ENCODE measurements around the gene IP6K1. TPM values are rescaled to one million over a fixed set of nuclear protein-coding genes. Genes with fewer than 3 reads are reported as not detected.
"Not testable (repeated sequence)": the region's sequence is repeated elsewhere in the genome, so short reads cannot be mapped to it uniquely, and the experiment has no call there.

The IP6K1 gene
- 10 to 100 TPM; 25.2 to 43.5 (median 29.7) TPM for total RNA-seq

DNA sequence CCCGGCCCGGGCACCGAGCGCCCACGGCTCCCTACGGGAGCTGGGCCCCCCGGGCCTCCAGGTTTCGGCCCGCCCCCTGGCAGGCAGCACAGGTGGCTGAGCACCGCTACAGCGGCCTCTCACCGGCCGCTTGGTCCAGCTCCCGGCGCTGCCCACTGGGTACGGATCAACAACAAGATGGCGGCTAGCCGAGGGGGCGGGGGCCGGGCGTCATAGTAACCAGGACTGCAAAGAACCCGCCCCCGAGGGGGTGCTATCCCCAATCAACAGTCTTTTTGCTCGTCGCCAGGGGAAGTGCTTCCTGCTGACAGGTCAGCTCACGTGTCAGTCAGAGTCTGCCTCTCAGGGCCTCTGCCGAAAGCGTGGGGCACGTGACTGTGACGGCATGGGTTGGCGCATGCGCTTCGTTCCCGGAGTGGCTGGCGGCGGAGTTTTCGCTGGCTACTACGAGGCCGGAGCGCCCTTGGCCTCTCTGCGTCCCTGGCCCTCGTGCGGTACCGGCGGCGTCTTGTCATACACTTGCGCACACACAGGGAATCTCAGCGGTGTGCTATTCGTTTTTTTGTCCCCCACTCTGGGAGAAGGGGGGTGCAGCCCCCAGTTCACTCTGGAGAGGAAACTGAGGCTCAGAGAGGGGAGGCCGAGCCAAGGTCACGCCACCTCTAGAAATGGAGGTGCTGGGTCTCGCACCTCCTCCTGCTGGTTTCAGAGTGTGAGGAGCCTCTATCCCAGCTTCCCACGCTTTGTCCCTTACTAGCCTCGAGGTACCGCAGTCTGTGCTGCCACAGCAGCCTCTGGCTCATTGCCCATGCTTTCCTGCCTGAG, at the start of gene IP6K1:
IP6K1 (minus strand) TSS at position 186 of the 825 bp plus-strand sequence. CDS start 38,502 bp downstream, outside the sequence.
- 0% methylated on average over 4 to 24 of the region's 55 CpGs; no CpG with 5 or more reads in 6 of the 10 experiments for WGBS, 10 experiments
- peaks cover 29 to 30% of the 10 kb centered on the region in 2 donors for H3K4me1 ChIP-seq (replicated peaks in 1 of 2)
- peak within 1 kb of the TSS; percentile 79 to 96 (median 92) for H3K4me3 ChIP-seq
- peak within 1 kb of the TSS; percentile 90 to 96 for H3K27ac ChIP-seq
- ATAC-seq (replicated peaks in 6 of 8) = peak; percentile 93 to 99 (median 95)
- in situ Hi-C loops (cut with MboI; ENCODE audit: low pct_unique_long_range_greater_than_20kb in 2 of 9, low sequenced_read_pairs in 9 of 9, unreplicated experiment in 9 of 9) = no loop called here

DNA sequence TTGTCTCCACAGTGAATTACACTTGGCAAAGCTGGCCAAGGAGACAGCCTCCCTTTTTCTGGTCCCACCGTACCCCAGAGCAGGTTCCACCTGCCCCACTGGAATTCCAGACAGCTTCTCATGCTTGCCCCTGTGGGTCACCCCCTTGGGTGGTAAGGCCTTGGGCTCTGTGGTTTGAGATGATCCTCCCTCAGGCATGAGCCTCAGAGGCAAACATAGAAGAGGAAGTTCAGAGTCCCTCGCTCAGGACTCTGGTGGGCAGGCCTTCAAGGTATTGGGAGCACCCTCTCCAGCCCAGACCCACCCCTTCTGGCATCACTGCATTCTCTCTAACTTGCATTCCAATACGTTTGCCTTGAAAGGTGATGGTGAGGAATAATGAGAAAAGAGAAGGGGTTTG, 45.0 kb upstream of the IP6K1 start:
- in situ Hi-C loops (cut with MboI; ENCODE audit: low pct_unique_long_range_greater_than_20kb in 2 of 9, low sequenced_read_pairs in 9 of 9, unreplicated experiment in 9 of 9) = no loop called here
- no peaks in the 10 kb centered on the region for H3K4me1 ChIP-seq (replicated peaks in 1 of 2)
- no peak overlapping the region for H3K4me3 ChIP-seq
- no peak overlapping the region for H3K27ac ChIP-seq
- WGBS, 10 experiments = 0 to 70% (median 20%) methylated on average over 1 to 2 of the region's 3 CpGs; no CpG with 5 or more reads in 6 of the 10 experiments
- no peak for ATAC-seq (replicated peaks in 6 of 8)

DNA sequence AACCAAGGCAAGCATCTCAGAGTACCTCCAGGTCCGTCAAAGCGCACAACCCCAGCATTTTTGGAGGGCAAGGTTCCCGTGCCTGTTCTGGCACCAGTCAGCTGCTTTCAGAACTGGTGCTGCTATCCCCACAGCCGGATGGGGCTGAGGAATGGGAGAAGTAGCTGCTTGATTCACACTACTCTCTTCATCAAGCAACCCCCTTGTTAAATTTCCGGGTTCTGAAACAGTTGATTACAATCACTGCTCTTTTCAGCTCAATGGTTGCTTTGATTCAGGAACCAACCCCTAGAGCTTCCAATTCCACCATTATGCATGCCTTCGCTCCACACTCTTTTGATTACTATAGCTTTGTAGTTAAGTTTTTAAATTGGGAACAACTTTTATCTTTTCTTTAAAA, 39.7 kb upstream of the IP6K1 start:
- ATAC-seq (replicated peaks in 6 of 8) = no peak
- Histone ChIP-seq H3K4me3 (no peak overlapping the region), H3K4me1 (replicated peaks in 1 of 2) (no peaks in the 10 kb centered on the region), H3K27ac (no peak overlapping the region)
- in situ Hi-C loops (cut with MboI; ENCODE audit: low pct_unique_long_range_greater_than_20kb in 2 of 9, low sequenced_read_pairs in 9 of 9, unreplicated experiment in 9 of 9) = no loop called here
- 60 to 100% (median 84%) methylated on average over 1 to 5 of the region's 6 CpGs; no CpG with 5 or more reads in 2 of the 10 experiments for WGBS, 10 experiments

DNA sequence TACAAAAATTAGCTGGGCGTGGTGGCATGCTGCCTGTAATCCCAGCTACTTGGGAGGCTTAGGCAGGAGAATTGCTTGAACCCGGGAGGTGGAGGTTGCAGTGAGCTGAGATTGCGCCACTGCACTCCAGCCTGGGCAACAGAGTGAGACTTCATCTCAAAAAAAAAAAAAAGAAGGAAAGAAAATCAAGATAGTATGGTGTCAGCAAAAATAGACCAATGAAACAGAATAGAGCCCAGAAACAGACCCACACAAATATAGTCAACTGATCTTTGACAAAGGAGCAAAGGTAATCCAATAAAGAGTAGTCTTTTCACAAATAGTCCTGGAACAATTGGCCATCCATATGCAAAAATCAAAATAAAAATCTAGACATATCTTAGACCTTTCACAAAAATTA, 36.8 kb upstream of the IP6K1 start:
- in situ Hi-C loops (cut with MboI; ENCODE audit: low pct_unique_long_range_greater_than_20kb in 2 of 9, low sequenced_read_pairs in 9 of 9, unreplicated experiment in 9 of 9) = loop anchor here in 1 of 9 experiments (25.0 kb wide), 1 partner anchor 89 kb away; the partner anchor contains the start of gene MST1R
- ATAC-seq (replicated peaks in 6 of 8); H3K4me3 ChIP-seq; H3K4me1 ChIP-seq (replicated peaks in 1 of 2); H3K27ac ChIP-seq: not testable (repeated sequence)
- WGBS, 10 experiments = 75 to 100% (median 84%) methylated on average over 1 to 3 of the region's 3 CpGs; no CpG with 5 or more reads in 2 of the 10 experiments

DNA sequence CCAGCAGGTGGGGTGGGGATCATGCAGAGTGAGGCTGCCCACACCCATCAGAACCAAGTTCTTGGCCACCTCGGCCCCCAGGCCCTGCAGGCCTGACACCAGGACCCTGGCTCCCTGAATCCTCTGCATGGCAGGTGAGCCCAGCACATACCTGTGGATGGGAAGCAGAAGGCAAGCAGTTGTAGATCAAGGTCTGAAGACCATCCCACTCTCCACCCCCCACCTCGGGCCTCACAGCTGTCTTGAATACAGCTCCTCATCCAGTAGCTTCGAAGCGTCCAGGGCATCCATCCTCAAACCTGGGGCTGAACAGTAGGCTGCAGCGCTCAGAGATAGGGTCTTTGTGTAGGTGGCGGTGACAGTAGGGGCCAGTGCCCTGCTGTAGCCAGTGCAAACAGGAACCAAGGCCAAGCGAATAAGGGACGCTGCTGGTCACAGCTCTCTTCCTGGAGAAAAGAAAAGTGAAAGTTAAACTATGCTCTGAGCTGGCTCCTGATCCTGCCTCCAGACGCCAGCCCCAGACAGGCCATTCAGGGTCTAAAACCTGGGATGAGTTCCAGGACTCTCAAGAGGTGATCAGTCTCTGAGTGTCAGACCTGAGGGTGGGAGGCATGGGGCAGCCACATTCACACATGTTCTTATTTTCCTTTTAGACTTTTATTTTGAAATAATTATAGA, 27.3 kb upstream of the IP6K1 start, which contains the start of gene UBA7:
UBA7 (minus strand) TSS at position 457 of the 678 bp plus-strand sequence; CDS start at position 291, 166 bp downstream.
- Histone ChIP-seq H3K4me3 (no peak within 1 kb of the TSS), H3K27ac (peak within 1 kb of the TSS in 1 of 2 donors; percentile 62), H3K4me1 (replicated peaks in 1 of 2) (peaks cover 0 to 4% of the 10 kb centered on the region in 2 donors)
- peak; percentile 33 to 97 (median 90) for ATAC-seq (replicated peaks in 6 of 8)
- in situ Hi-C loops (cut with MboI; ENCODE audit: low pct_unique_long_range_greater_than_20kb in 2 of 9, low sequenced_read_pairs in 9 of 9, unreplicated experiment in 9 of 9) = loop anchor here in 1 of 9 experiments (25.0 kb wide), 1 partner anchor 99 kb away; the partner anchor contains the start of gene MST1R
- WGBS, 10 experiments = 0 to 82% (median 71%) methylated on average over 1 to 7 of the region's 9 CpGs; no CpG with 5 or more reads in 5 of the 10 experiments

DNA sequence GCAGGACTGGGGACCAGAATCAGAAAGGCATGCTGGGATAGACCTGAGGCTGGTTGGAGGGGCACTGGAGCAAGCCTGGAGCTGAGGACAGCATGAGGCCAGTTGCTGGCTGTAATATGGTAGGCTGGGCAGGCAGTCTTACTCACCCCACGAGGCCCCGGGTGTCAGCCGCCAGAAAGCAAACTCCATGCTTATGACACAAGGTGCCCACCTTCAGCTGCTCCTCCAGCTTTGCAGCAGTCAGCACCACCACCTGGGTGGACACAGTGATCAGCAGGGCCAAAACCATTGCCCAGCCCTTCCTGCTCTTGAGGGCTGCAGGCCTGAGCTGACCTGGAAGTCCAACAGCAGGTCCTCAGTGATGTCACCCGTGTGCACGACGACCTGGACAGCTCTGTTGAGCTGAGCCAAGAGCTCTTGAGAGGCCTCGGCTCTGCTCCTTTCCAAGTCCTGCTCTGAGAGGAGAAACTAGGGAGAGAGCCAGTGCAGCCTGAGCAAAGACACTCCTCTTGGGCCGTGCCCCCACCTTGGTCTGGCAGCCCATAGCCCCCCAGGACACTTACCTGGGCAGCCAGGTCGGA, 26.7 kb upstream of the IP6K1 start:
- Histone ChIP-seq H3K27ac (no peak overlapping the region), H3K4me1 (replicated peaks in 1 of 2) (peaks cover 0 to 4% of the 10 kb centered on the region in 2 donors), H3K4me3 (no peak overlapping the region)
- WGBS, 10 experiments = 20 to 94% (median 80%) methylated on average over 1 to 6 of the region's 9 CpGs; no CpG with 5 or more reads in 5 of the 10 experiments
- peak in 2 of 8 experiments; percentile 21 to 30 for ATAC-seq (replicated peaks in 6 of 8)
- in situ Hi-C loops (cut with MboI; ENCODE audit: low pct_unique_long_range_greater_than_20kb in 2 of 9, low sequenced_read_pairs in 9 of 9, unreplicated experiment in 9 of 9) = loop anchor here in 1 of 9 experiments (25.0 kb wide), 1 partner anchor 99 kb away; the partner anchor contains the start of gene MST1R

DNA sequence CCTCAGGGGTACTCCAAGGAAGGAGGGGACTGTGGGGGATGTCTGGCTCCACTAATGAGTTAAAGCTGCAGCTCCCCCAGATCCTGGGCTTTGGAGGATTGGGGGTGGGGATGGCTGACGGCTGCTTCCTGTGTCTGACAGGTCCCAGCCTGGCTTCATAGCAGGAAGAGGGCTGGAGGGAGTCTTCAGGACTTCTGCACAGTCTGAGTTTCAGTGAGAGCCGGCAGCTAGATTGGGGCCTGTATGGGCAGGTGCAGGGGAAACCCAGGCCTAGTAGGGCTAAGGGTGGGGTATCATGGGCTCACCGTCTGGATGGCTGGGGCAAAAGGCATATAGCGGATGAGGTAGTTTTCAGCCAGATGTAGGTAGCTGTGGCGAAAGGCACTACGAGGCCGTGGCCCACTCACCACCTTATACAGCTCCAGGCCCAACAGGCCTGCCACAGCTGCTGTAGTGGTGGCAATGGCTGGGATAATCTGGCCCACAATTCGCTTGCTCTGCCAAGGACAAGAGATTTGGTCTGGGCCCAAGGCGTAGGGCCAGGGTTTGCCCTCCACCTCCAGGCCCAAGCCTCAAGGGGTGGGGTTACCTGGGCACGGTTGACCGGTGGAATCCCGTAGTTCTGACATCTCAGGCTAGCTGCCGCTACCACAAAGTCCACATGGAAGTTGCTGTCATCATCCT, 21.2 kb upstream of the IP6K1 start:
- Histone ChIP-seq H3K4me1 (replicated peaks in 1 of 2) (peaks cover 26 to 38% of the 10 kb centered on the region in 2 donors), H3K4me3 (no peak overlapping the region), H3K27ac (no peak overlapping the region)
- no peak for ATAC-seq (replicated peaks in 6 of 8)
- 83 to 100% (median 94%) methylated on average over 1 to 3 of the region's 13 CpGs; no CpG with 5 or more reads in 6 of the 10 experiments for WGBS, 10 experiments
- in situ Hi-C loops (cut with MboI; ENCODE audit: low pct_unique_long_range_greater_than_20kb in 2 of 9, low sequenced_read_pairs in 9 of 9, unreplicated experiment in 9 of 9) = loop anchor here in 1 of 9 experiments (25.0 kb wide), 1 partner anchor 105 kb away; the partner anchor contains the start of gene MST1R

DNA sequence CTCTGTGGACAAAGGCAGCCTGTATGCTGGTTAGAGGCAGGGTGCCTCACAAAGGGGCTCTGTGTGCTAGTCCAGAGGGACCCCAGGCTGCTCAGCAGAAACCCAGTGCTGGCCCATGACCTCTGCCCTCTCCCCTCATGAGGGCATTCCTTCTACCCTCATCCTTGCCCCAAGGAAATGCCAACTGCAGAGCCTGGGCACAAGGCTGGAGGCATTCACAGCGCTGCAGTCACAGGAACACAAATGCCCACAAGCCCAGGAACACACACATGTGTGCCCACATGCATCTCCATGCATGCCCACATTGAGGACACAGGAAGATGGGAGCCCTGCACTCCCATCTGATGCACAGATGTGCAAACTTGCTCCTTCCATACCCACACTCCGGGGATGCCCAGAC, 20.5 kb upstream of the IP6K1 start:
- 60 to 100% methylated on average over 1 of the region's 2 CpGs; no CpG with 5 or more reads in 8 of the 10 experiments for WGBS, 10 experiments
- H3K4me3 ChIP-seq = no peak overlapping the region
- H3K27ac ChIP-seq = no peak overlapping the region

DNA sequence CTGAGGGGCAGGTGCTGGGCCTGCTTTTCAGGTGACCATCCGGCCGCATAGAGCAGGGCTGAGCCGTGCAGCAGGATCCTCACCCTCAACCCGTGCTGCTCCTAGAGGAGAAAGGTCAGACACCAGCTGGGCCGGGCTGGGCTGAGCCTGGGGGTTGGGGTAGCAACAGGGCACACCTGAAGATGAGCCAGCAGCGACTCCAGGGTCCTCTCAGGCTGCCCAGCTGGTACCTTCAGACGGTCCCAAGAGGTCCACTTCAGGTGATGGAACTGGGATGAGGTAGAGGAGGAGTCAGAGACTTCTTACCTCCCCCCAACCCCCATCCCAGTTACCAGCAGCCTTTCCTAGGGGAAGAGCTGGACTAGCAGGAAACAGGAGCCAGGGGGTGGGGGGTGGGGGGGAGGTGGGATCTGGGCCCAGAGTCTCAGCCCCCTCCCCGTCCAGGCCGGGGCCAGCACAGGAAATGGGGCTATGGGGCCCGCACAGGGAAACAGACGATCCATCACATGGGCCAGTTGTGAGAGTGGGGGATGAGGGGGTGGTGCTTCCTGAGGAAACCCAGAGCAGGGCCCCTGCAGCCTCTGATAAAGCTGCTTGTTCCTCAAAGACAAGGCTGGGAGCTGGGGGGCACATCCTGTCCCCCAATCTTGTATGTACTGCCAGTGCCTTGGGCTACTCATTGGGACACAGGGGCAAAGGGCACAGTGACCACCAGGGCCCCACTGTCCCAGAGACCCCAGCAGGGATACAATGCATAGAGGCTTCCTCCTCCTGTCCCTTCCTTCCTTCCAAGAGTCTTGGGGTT, 19.8 kb upstream of the IP6K1 start:
- H3K27ac ChIP-seq = no peak overlapping the region
- no peak overlapping the region for H3K4me3 ChIP-seq
- H3K4me1 ChIP-seq (replicated peaks in 1 of 2) = peaks cover 26 to 38% of the 10 kb centered on the region in 2 donors
- 28 to 80% methylated on average over 1 to 2 of the region's 11 CpGs; no CpG with 5 or more reads in 8 of the 10 experiments for WGBS, 10 experiments
- in situ Hi-C loops (cut with MboI; ENCODE audit: low pct_unique_long_range_greater_than_20kb in 2 of 9, low sequenced_read_pairs in 9 of 9, unreplicated experiment in 9 of 9) = loop anchor here in 1 of 9 experiments (25.0 kb wide), 1 partner anchor 106 kb away; the partner anchor contains the start of gene MST1R
- ATAC-seq (replicated peaks in 6 of 8) = no peak

More for the DNA sequence above, 20.5 kb upstream of the IP6K1 start:
- in situ Hi-C loops (cut with MboI; ENCODE audit: low pct_unique_long_range_greater_than_20kb in 2 of 9, low sequenced_read_pairs in 9 of 9, unreplicated experiment in 9 of 9) = loop anchor here in 1 of 9 experiments (25.0 kb wide), 1 partner anchor 105 kb away; the partner anchor contains the start of gene MST1R
- peaks cover 26 to 38% of the 10 kb centered on the region in 2 donors for H3K4me1 ChIP-seq (replicated peaks in 1 of 2)
- no peak for ATAC-seq (replicated peaks in 6 of 8)

DNA sequence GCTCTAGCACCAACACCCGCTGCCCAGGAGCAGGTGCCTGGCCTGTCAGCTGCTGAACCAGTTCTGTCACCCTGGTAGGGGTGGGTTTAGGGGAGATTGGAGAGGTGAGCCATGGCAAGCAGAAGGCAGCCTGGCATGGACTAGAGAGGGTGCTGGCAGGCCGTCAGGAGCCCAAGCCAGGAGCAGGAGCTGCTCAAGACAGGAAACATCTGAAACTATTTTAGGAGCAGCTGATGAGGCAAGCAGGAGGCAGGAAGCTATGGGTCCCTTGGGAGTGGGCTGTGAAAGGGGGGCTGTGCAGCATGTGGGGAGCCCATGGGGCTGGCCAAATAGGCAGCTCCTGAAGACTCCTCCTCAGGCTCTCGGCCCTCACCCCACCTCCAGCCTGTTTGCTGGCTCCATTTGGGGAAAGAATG, 19.0 kb upstream of the IP6K1 start:
- no peak overlapping the region for H3K4me3 ChIP-seq
- in situ Hi-C loops (cut with MboI; ENCODE audit: low pct_unique_long_range_greater_than_20kb in 2 of 9, low sequenced_read_pairs in 9 of 9, unreplicated experiment in 9 of 9) = loop anchor here in 1 of 9 experiments (25.0 kb wide), 1 partner anchor 107 kb away; the partner anchor contains the start of gene MST1R
- ATAC-seq (replicated peaks in 6 of 8) = no peak
- peaks cover 26 to 38% of the 10 kb centered on the region in 2 donors for H3K4me1 ChIP-seq (replicated peaks in 1 of 2)
- no peak overlapping the region for H3K27ac ChIP-seq
- WGBS, 10 experiments = 60 to 100% (median 70%) methylated on average over 1 to 2 of the region's 3 CpGs; no CpG with 5 or more reads in 7 of the 10 experiments

Measured in motor neuron (in vitro differentiated cells).